Activated CD4-positive, alpha-beta T cell treated with anti-CD3 and anti-CD28 coated beads for 1 hour (primary cell): ENCODE measurements around the gene KDM5A.

ENCODE experiments used
- DNase-seq: peaks from one replicate; pipeline ENCODE4 v3.0.0-alpha.2; 2020

Gene KDM5A

GRCh38 chr12:271161-271560 lies 118.0 kb downstream of the KDM5A start:
- no peak for DNase-seq

GRCh38 chr12:269191-269590 lies 119.9 kb downstream of the KDM5A start:
- no peak for DNase-seq

GRCh38 chr12:268483-268840 lies 120.7 kb downstream of the KDM5A start:
- no peak for DNase-seq

- no peak for DNase-seq
Measured at GRCh38 chr12:267581-268482, 121.3 kb downstream of the KDM5A start.

- no peak for DNase-seq
Measured at GRCh38 chr12:265096-265495, 124.0 kb downstream of the KDM5A start.

GRCh38 chr12:264269-264668 lies 124.9 kb downstream of the KDM5A start:
- DNase-seq, result no peak

- DNase-seq, result no peak
Measured at GRCh38 chr12:263574-263973, 125.5 kb downstream of the KDM5A start.

- no peak for DNase-seq
Measured at GRCh38 chr12:262817-263216, 126.3 kb downstream of the KDM5A start, which contains the start of gene SLC6A13. Gene SLC6A13, minus strand, starts transcription at chr12:262836. Its CDS starts 2,784 bp downstream, at chr12:260052.

- no peak for DNase-seq
Measured at GRCh38 chr12:262113-262512, 127.0 kb downstream of the KDM5A start.

- no peak for DNase-seq
Measured at GRCh38 chr12:257521-258321, 131.4 kb downstream of the KDM5A start.

GRCh38 chr12:256958-257357 lies 132.2 kb downstream of the KDM5A start:
- DNase-seq, result no peak

- DNase-seq, result no peak
Measured at GRCh38 chr12:256225-256624, 132.9 kb downstream of the KDM5A start.

- DNase-seq, result no peak
Measured at GRCh38 chr12:254912-255311, 134.2 kb downstream of the KDM5A start.

GRCh38 chr12:254039-254438 lies 135.1 kb downstream of the KDM5A start:
- no peak for DNase-seq

- DNase-seq, result no peak
Measured at GRCh38 chr12:253116-253831, 135.8 kb downstream of the KDM5A start.

GRCh38 chr12:252636-253035 lies 136.5 kb downstream of the KDM5A start:
- no peak for DNase-seq

GRCh38 chr12:247271-247670 lies 141.8 kb downstream of the KDM5A start:
- no peak for DNase-seq

- DNase-seq, result no peak
Measured at GRCh38 chr12:243381-243780, 145.7 kb downstream of the KDM5A start.

GRCh38 chr12:242496-242895 lies 146.6 kb downstream of the KDM5A start:
- no peak for DNase-seq

- DNase-seq, result no peak
Measured at GRCh38 chr12:241266-241665, 147.9 kb downstream of the KDM5A start.

GRCh38 chr12:240566-240965 lies 148.6 kb downstream of the KDM5A start:
- DNase-seq, result no peak

- no peak for DNase-seq
Measured at GRCh38 chr12:238736-239398, 150.3 kb downstream of the KDM5A start.

GRCh38 chr12:238116-238515 lies 151.0 kb downstream of the KDM5A start:
- DNase-seq, result no peak
